K562 (cell line): ENCODE measurements around the gene SLC17A2. TPM values are rescaled to one million over a fixed set of nuclear protein-coding genes. Genes with fewer than 3 reads are reported as not detected.
A peak's percentile ranks its signal among the peaks of the same experiment; 100 is the strongest.

Experiments used
- CC2D1A ChIP-seq: fragments of 450-650 bp; IDR thresholded peaks from 2 replicates; pipeline ENCODE4 v1.6.1; 2017; ENCODE audit warnings: mild to moderate bottlenecking
- HDAC3 ChIP-seq: fragments of 450-650 bp; IDR thresholded peaks from 2 replicates; pipeline ENCODE4 v1.6.1; 2018; ENCODE audit warnings: borderline replicate concordance, mild to moderate bottlenecking, moderate library complexity; ENCODE audit not compliant: partially characterized antibody
- HEY1 ChIP-seq: fragments of 250-450 bp; sonication (Bioruptor Pico); IDR thresholded peaks from 2 replicates; pipeline ENCODE4 v1.5.0; 2020; ENCODE audit warnings: mild to moderate bottlenecking, moderate library complexity, borderline replicate concordance
- MYNN ChIP-seq, 2 experiments: sonication (generic); formaldehyde crosslinking in 1 of 2; IDR thresholded peaks; 2 replicates each; pipeline versions ENCODE4 v1.5.0 to v1.6.1; 2016 to 2020; ENCODE audit warnings: antibody characterized with exemption in 1 of 2, missing genetic modification reagents in 1 of 2
- NR2C2 ChIP-seq, 2 experiments: fragments of 200-800 bp in 1 of 2; sonication (Bioruptor generic) in 1 of 2; sonication (generic) in 1 of 2; formaldehyde crosslinking in 1 of 2; IDR thresholded peaks; 2 replicates each; pipeline versions ENCODE4 v1.6.1 to v1.8.0; 2016 to 2022; ENCODE audit warnings: mild to moderate bottlenecking in 1 of 2, missing compliant biosample characterization in 1 of 2, missing genetic modification characterization in 1 of 2, missing genetic modification reagents in 1 of 2
- POU5F1 ChIP-seq: fragments of 150-350 bp; IDR thresholded peaks from 2 replicates; pipeline ENCODE4 v1.6.1; 2014; ENCODE audit warnings: borderline replicate concordance, low read length, low read depth, mild to moderate bottlenecking; ENCODE audit not compliant: partially characterized antibody
- SRSF9 ChIP-seq: fragments of 200-400 bp; formaldehyde crosslinking; IDR thresholded peaks from 2 replicates; pipeline ENCODE4 v1.6.1; 2017; ENCODE audit warnings: low read depth, low read length, borderline replicate concordance
- STAG1 ChIP-seq: sonication (generic); formaldehyde crosslinking; IDR thresholded peaks from 2 replicates; pipeline ENCODE4 v1.5.0; 2020; ENCODE audit warnings: missing genetic modification reagents, borderline replicate concordance
- STAT5A ChIP-seq: IDR thresholded peaks from 2 replicates; pipeline ENCODE4 v1.6.1; 2012; ENCODE audit warnings: low read length, inconsistent platforms, borderline replicate concordance
- SUPT5H ChIP-seq: fragments of 450-650 bp; IDR thresholded peaks from 2 replicates; pipeline ENCODE4 v1.6.1; 2016
- TRIM24 ChIP-seq, 2 experiments: fragments of 450-650 bp; IDR thresholded peaks; 2 replicates each; pipeline ENCODE4 v1.6.1; 2016
- YBX1 ChIP-seq: fragments of 450-650 bp; IDR thresholded peaks from 2 replicates; pipeline ENCODE4 v1.7.1; 2016; ENCODE audit warnings: mild to moderate bottlenecking
- ZKSCAN1 ChIP-seq: fragments of 150-350 bp; IDR thresholded peaks from 2 replicates; pipeline ENCODE4 v1.6.1; 2016; ENCODE audit warnings: low read depth, low read length
- ZNF24 ChIP-seq: fragments of 450-650 bp; IDR thresholded peaks from 2 replicates; pipeline ENCODE4 v1.6.1; 2016
- polyA plus RNA-seq, 8 experiments: library from polyadenylated mRNA; depleted of rRNA in 4 of 8; stranded (reverse) in 5 of 8; unstranded in 3 of 8; fragments of >200 nt; fragmentation: Nextera tagmentation in 2 of 8; fragmentation: Illumina TruSeq in 1 of 8; extraction: Ambion mirVana in 2 of 8; extraction: Trizol in 1 of 8; gene quantifications; 2 replicates each; pipeline versions ENCODE4 v1.2.1 to v1.2.3, GENCODE V29; 2011 to 2014; ENCODE audit warnings: inconsistent platforms in 1 of 8, missing spikeins in 1 of 8
- total RNA-seq, 7 experiments: library from RNA; depleted of rRNA in 6 of 7; stranded (reverse); fragments of >200 nt in 6 of 7; fragmentation: Illumina TruSeq in 2 of 7; extraction: Trizol in 2 of 7; gene quantifications; 2 replicates each; pipeline versions ENCODE4 v1.2.1 to v1.2.3, GENCODE V29; 2011 to 2021; ENCODE audit warnings: low replicate concordance in 1 of 7
- TF ChIP-seq, protein P1 (sequence below): fragments of 450-650 bp; IDR thresholded peaks from 2 replicates; pipeline ENCODE4 v1.6.1; 2018; ENCODE audit not compliant: partially characterized antibody
- TF ChIP-seq, protein P2 (sequence below), 3 experiments: fragments of 200-800 bp in 1 of 3; fragments of 250-450 bp in 1 of 3; fragments of 450-650 bp in 1 of 3; sonication (Bioruptor Pico) in 1 of 3; sonication (Bioruptor generic) in 1 of 3; formaldehyde crosslinking in 1 of 3; IDR thresholded peaks; 2 replicates each; pipeline versions ENCODE4 v1.6.1 to v1.8.0; 2016 to 2022; ENCODE audit warnings: mild to moderate bottlenecking in 2 of 3, missing genetic modification characterization in 2 of 3, missing compliant biosample characterization in 1 of 3, moderate library complexity in 1 of 3
- TF ChIP-seq, protein P3 (sequence below): fragments of 450-650 bp; formaldehyde crosslinking; IDR thresholded peaks from 2 replicates; pipeline ENCODE4 v1.4.0; 2022; ENCODE audit warnings: missing genetic modification characterization
- TF ChIP-seq, protein P4 (sequence below): sonication (generic); formaldehyde crosslinking; IDR thresholded peaks from 2 replicates; pipeline ENCODE4 v1.8.1; 2023; ENCODE audit warnings: mild to moderate bottlenecking, missing genetic modification reagents, moderate library complexity

Gene SLC17A2
- total and polyA plus RNA-seq, 9 of the 15 experiments (the other 6 are each of a cell fraction or from before 2014, with no cell fraction given): not detected

DNA sequence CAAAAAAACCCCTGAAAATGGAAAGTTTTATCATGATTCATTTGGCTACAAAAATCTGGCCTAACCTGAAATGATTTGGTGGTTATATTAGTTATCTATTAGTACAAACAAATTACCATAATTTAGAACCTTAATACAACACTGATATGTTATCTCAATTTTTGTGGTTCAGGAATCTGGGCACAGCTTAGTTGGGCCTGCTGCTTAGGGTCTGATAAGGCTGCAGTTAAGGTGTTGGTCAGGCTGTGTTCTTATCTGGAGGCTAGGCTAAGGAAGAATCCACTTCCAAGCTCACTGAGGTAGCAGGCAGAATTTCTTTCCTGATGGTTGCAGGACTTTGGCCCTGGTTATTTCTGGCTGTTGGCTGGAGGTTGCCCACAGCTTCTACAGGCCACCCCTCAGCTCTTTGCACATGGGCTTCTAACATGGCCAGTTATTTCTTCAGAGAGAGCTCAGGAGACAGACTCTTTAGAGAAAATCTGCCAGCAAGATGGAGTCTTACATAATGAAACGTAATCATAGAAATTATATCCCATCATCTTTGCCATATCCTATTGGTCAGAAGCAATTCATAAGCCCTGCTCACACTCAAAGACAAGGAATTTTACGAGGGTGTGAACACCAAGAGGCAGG lies 43.5 kb upstream of the SLC17A2 start (continued):
- TF ChIP-seq, protein P1, sequence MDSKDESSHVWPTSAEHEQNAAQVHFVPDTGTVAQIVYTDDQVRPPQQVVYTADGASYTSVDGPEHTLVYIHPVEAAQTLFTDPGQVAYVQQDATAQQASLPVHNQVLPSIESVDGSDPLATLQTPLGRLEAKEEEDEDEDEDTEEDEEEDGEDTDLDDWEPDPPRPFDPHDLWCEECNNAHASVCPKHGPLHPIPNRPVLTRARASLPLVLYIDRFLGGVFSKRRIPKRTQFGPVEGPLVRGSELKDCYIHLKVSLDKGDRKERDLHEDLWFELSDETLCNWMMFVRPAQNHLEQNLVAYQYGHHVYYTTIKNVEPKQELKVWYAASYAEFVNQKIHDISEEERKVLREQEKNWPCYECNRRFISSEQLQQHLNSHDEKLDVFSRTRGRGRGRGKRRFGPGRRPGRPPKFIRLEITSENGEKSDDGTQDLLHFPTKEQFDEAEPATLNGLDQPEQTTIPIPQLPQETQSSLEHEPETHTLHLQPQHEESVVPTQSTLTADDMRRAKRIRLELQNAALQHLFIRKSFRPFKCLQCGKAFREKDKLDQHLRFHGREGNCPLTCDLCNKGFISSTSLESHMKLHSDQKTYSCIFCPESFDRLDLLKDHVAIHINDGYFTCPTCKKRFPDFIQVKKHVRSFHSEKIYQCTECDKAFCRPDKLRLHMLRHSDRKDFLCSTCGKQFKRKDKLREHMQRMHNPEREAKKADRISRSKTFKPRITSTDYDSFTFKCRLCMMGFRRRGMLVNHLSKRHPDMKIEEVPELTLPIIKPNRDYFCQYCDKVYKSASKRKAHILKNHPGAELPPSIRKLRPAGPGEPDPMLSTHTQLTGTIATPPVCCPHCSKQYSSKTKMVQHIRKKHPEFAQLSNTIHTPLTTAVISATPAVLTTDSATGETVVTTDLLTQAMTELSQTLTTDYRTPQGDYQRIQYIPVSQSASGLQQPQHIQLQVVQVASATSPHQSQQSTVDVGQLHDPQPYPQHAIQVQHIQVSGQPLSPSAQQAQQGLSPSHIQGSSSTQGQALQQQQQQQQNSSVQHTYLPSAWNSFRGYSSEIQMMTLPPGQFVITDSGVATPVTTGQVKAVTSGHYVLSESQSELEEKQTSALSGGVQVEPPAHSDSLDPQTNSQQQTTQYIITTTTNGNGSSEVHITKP: peak; percentile 62
- TF ChIP-seq, protein P2, sequence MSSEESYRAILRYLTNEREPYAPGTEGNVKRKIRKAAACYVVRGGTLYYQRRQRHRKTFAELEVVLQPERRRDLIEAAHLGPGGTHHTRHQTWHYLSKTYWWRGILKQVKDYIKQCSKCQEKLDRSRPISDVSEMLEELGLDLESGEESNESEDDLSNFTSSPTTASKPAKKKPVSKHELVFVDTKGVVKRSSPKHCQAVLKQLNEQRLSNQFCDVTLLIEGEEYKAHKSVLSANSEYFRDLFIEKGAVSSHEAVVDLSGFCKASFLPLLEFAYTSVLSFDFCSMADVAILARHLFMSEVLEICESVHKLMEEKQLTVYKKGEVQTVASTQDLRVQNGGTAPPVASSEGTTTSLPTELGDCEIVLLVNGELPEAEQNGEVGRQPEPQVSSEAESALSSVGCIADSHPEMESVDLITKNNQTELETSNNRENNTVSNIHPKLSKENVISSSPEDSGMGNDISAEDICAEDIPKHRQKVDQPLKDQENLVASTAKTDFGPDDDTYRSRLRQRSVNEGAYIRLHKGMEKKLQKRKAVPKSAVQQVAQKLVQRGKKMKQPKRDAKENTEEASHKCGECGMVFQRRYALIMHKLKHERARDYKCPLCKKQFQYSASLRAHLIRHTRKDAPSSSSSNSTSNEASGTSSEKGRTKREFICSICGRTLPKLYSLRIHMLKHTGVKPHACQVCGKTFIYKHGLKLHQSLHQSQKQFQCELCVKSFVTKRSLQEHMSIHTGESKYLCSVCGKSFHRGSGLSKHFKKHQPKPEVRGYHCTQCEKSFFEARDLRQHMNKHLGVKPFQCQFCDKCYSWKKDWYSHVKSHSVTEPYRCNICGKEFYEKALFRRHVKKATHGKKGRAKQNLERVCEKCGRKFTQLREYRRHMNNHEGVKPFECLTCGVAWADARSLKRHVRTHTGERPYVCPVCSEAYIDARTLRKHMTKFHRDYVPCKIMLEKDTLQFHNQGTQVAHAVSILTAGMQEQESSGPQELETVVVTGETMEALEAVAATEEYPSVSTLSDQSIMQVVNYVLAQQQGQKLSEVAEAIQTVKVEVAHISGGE (CRISPR knock-in tag; IDR thresholded peaks at IDR 0.05): peak in 1 of 3 experiments; percentile 67; a peak in 1 of 6 replicates
- TF ChIP-seq, protein P3, sequence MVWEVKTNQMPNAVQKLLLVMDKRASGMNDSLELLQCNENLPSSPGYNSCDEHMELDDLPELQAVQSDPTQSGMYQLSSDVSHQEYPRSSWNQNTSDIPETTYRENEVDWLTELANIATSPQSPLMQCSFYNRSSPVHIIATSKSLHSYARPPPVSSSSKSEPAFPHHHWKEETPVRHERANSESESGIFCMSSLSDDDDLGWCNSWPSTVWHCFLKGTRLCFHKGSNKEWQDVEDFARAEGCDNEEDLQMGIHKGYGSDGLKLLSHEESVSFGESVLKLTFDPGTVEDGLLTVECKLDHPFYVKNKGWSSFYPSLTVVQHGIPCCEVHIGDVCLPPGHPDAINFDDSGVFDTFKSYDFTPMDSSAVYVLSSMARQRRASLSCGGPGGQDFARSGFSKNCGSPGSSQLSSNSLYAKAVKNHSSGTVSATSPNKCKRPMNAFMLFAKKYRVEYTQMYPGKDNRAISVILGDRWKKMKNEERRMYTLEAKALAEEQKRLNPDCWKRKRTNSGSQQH (CRISPR knock-in tag): no peak
- TF ChIP-seq SRSF9 (no peak), ZNF24 (no peak), SUPT5H (no peak), MYNN (IDR thresholded peaks at IDR 0.05) (no peak), MYNN (CRISPR knock-in tag; IDR thresholded peaks at IDR 0.05) (no peak), POU5F1 (no peak), NR2C2 (CRISPR knock-in tag; IDR thresholded peaks at IDR 0.05) (no peak), NR2C2 (tag; IDR thresholded peaks at IDR 0.05) (no peak), STAT5A (peak; percentile 78), YBX1 (no peak), HEY1 (CRISPR knock-in tag) (peak; percentile 92; the same call in 1 of the 2 replicates), TRIM24 (IDR thresholded peaks at IDR 0.05) (peak in 1 of 2 experiments; percentile 37; a peak in 1 of 4 replicates), CC2D1A (0 out of 2 replicates have a peak, but pooled peaks have one; percentile 52), STAG1 (CRISPR knock-in tag) (no peak), HDAC3 (peak; percentile 69), ZKSCAN1 (no peak)
- TF ChIP-seq, protein P4, sequence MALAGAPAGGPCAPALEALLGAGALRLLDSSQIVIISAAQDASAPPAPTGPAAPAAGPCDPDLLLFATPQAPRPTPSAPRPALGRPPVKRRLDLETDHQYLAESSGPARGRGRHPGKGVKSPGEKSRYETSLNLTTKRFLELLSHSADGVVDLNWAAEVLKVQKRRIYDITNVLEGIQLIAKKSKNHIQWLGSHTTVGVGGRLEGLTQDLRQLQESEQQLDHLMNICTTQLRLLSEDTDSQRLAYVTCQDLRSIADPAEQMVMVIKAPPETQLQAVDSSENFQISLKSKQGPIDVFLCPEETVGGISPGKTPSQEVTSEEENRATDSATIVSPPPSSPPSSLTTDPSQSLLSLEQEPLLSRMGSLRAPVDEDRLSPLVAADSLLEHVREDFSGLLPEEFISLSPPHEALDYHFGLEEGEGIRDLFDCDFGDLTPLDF (CRISPR knock-in tag): no peak
